GM20000 (cell line): ENCODE data around the gene KIF6.

ENCODE experiments used
- DNase-seq: peaks from one replicate; pipeline ENCODE4 v3.0.0; 2012; ENCODE audit warnings: low spot score
- CTCF ChIP-seq: IDR thresholded peaks from 2 replicates; pipeline ENCODE4 v1.5.1; 2012; ENCODE audit warnings: mild to moderate bottlenecking, control low read depth; ENCODE audit errors: extremely low read depth, missing control alignments

Gene KIF6

GRCh38 chr6:39425346-39426072, 299.7 kb downstream of the KIF6 start:
- no peak for TF ChIP-seq CTCF
- DNase-seq: no peak

GRCh38 chr6:39424831-39425230, 300.4 kb downstream of the KIF6 start:
- DNase-seq: no peak
- TF ChIP-seq CTCF: no peak

- DNase-seq: no peak
Observed at GRCh38 chr6:39422238-39422637, 303.0 kb downstream of the KIF6 start.

GRCh38 chr6:39421383-39422225, 303.6 kb downstream of the KIF6 start:
- DNase-seq: no peak
- TF ChIP-seq CTCF: no peak

More at GRCh38 chr6:39422238-39422637, 303.0 kb downstream of the KIF6 start:
- TF ChIP-seq CTCF: no peak

- no peak for DNase-seq
- TF ChIP-seq CTCF: no peak
Observed at GRCh38 chr6:39420300-39421265, 304.6 kb downstream of the KIF6 start.

- no peak for TF ChIP-seq CTCF
- no peak for DNase-seq
Observed at GRCh38 chr6:39419607-39420006, 305.6 kb downstream of the KIF6 start.

GRCh38 chr6:39417440-39417839, 307.8 kb downstream of the KIF6 start:
- TF ChIP-seq CTCF: no peak
- DNase-seq: no peak
